Chondrocyte (in vitro differentiated cells): ENCODE data around the gene KAT5. TPM values are rescaled to one million over a fixed set of nuclear protein-coding genes. Genes with fewer than 3 reads are reported as not detected.
"Not testable (repeated sequence)": the region's sequence is repeated elsewhere in the genome, so short reads cannot be mapped to it uniquely, and the experiment has no call there.

Experiments used
- DNase-seq: peaks from one replicate; pipeline ENCODE4 v3.0.0; 2021; ENCODE audit warnings: mixed read lengths, low spot score
- H3K27ac Mint-ChIP-seq: one replicate; pipeline ENCODE4 v1.8.0; 2021; ENCODE audit warnings: mild to moderate bottlenecking, moderate library complexity, mixed read lengths; ENCODE audit not compliant: unreplicated experiment
- H3K27me3 Mint-ChIP-seq: 2 replicates; pipeline ENCODE4 v1.8.0; 2021; ENCODE audit warnings: low read depth, mixed read lengths
- H3K36me3 Mint-ChIP-seq: 2 replicates; pipeline ENCODE4 v1.8.0; 2021; ENCODE audit warnings: low read depth, mixed read lengths
- H3K4me1 Mint-ChIP-seq: 2 replicates; pipeline ENCODE4 v1.8.0; 2021; ENCODE audit warnings: low read depth, mild to moderate bottlenecking, mixed read lengths
- H3K4me3 Mint-ChIP-seq: one replicate; pipeline ENCODE4 v1.8.0; 2021; ENCODE audit warnings: mild to moderate bottlenecking, moderate library complexity, mixed read lengths; ENCODE audit not compliant: unreplicated experiment
- H3K9me3 Mint-ChIP-seq: 2 replicates; pipeline ENCODE4 v1.8.0; 2021; ENCODE audit warnings: low read depth, mixed read lengths
- total RNA-seq: library from RNA; stranded (reverse); gene quantifications from 3 replicates; pipeline ENCODE4 v1.2.1, GENCODE V29; 2021
- TF ChIP-seq, protein P1 (sequence below): fragments of 200-600 bp; sonication (generic); IDR thresholded peaks from 2 replicates; pipeline ENCODE4 v1.5.0; 2021; ENCODE audit warnings: antibody characterized with exemption, mild to moderate bottlenecking, moderate library complexity

KAT5 gene
- total RNA-seq, 1 donor from 2014 or later = 43.2 TPM

DNA sequence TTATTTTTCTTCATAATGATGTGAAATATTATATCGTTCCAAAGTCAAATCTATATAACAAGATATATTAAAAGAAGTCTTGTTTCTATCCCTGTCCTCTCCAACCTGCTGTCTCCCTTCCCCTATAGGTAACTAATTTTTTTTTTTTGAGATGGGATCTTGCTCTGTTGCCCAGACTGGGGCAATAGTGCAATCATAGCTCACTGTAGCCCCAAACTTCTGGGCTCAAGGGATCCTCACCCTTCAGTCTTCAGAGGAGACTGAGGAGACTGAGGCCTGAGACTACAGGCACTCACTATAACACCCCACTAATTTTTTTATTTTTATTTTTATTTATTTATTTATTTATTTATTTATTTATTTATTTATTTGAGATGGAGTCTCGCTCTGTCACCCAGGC is 39.1 kb upstream of the KAT5 start:
- Mint-ChIP-seq H3K4me3 (no peak overlapping the region), H3K27me3 (no peaks in the 10 kb centered on the region), H3K27ac (no peak overlapping the region), H3K36me3 (no peaks in the 10 kb centered on the region), H3K4me1 (no peaks in the 10 kb centered on the region), H3K9me3 (no peaks in the 10 kb centered on the region)
- TF ChIP-seq, protein P1, sequence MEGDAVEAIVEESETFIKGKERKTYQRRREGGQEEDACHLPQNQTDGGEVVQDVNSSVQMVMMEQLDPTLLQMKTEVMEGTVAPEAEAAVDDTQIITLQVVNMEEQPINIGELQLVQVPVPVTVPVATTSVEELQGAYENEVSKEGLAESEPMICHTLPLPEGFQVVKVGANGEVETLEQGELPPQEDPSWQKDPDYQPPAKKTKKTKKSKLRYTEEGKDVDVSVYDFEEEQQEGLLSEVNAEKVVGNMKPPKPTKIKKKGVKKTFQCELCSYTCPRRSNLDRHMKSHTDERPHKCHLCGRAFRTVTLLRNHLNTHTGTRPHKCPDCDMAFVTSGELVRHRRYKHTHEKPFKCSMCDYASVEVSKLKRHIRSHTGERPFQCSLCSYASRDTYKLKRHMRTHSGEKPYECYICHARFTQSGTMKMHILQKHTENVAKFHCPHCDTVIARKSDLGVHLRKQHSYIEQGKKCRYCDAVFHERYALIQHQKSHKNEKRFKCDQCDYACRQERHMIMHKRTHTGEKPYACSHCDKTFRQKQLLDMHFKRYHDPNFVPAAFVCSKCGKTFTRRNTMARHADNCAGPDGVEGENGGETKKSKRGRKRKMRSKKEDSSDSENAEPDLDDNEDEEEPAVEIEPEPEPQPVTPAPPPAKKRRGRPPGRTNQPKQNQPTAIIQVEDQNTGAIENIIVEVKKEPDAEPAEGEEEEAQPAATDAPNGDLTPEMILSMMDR = no peak
- DNase-seq = no peak

DNA sequence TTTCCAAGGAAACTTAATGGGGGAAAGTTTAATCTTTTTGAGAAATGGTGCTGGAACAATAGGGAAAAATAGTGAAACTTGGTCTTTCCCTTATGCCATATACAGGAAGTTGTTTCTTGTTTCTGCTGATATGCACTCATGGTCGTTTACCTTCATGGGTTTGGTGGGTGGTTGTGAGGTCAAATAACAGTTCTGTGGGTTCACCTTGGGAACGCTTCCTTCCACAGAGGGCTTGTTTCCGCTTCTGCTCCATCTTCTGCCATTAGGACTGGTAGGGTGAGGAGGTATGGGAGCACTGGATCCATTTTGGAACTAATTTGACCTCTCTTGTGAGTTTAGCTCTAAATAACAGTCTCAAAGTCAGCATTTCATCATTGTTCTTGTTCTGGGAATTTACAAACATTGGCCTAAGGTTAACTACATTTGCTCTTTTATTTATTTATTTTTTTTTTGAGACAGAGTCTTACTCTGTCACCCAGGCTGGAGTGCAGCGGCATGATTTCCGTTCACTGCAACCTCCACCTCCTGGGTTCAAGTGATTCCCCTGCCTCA is 31.8 kb upstream of the KAT5 start:
- H3K4me1 Mint-ChIP-seq = no peaks in the 10 kb centered on the region
- TF ChIP-seq, protein P1 = no peak
- no peak overlapping the region for H3K27ac Mint-ChIP-seq
- no peak overlapping the region for H3K4me3 Mint-ChIP-seq
- no peaks in the 10 kb centered on the region for H3K36me3 Mint-ChIP-seq
- no peaks in the 10 kb centered on the region for H3K9me3 Mint-ChIP-seq
- H3K27me3 Mint-ChIP-seq = peaks cover 14% of the 10 kb centered on the region
- no peak for DNase-seq

DNA sequence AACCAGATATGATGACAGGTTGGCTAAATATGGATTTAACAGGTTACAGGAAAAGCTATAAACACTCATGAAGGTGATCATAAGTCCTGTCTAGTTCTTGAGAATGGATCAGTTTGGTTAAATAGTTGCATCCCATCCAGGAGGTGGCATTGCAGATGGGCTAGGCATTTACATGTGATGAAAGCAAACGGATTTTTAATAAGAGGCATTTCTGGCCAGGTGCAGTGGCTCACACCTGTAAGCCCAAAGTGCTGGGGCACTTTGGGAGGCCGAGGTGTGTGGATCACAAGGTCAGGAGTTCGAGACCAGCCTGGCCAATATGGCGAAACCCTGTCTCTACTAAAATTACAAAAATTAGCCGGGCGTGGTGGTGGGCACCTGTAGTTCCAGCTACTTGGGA is 28.6 kb upstream of the KAT5 start:
- H3K36me3 Mint-ChIP-seq, H3K4me3 Mint-ChIP-seq, DNase-seq, H3K4me1 Mint-ChIP-seq, H3K9me3 Mint-ChIP-seq, H3K27ac Mint-ChIP-seq: not testable (repeated sequence)
- H3K27me3 Mint-ChIP-seq = peaks cover 14% of the 10 kb centered on the region

DNA sequence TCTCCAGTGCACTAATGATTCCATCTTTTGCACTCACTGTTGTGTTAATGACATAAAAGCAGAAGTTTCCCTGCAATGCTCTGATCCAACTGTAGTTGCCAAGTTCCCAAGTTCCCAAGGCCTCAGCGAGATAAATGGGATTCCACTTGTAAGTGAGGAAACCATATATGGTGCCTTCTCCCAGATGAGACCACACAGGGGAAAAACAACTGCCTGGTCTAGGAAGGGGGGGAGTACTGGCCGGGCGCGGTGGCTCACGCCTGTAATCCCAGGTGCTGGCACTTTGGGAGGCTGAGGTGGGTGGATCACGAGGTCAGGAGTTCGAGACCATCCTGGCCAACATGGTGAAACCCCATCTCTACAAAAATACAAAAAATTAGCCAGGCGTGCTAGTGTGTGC is 26.1 kb upstream of the KAT5 start:
- H3K9me3 Mint-ChIP-seq = no peaks in the 10 kb centered on the region
- TF ChIP-seq, protein P1 = no peak

DNA sequence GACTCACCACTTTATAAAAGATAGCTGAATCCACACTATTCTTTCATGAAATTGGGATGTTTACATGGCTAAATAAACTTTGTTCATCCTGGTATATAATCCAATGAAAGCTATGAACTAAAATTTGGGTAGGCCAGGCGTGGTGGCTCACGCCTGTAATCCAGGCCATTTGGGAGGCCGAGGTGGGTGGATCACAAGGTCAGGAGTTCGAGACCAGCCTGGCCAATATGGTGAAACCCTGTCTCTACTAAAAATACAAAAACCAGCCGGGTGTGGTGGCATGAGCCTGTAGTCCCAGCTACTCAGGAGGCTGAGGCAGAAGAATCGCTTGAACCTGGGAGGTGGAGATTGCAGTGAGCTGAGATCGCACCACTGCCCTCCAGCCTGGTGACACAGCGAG is 20.2 kb upstream of the KAT5 start:
- not testable (repeated sequence) for DNase-seq, H3K27me3 Mint-ChIP-seq, H3K27ac Mint-ChIP-seq, H3K9me3 Mint-ChIP-seq, H3K4me1 Mint-ChIP-seq, H3K36me3 Mint-ChIP-seq, H3K4me3 Mint-ChIP-seq

More for the DNA sequence above, 26.1 kb upstream of the KAT5 start:
- H3K4me1 Mint-ChIP-seq = no peaks in the 10 kb centered on the region
- peaks cover 14% of the 10 kb centered on the region for H3K27me3 Mint-ChIP-seq
- no peak overlapping the region for H3K27ac Mint-ChIP-seq
- H3K36me3 Mint-ChIP-seq = no peaks in the 10 kb centered on the region
- DNase-seq = no peak
- no peak overlapping the region for H3K4me3 Mint-ChIP-seq

DNA sequence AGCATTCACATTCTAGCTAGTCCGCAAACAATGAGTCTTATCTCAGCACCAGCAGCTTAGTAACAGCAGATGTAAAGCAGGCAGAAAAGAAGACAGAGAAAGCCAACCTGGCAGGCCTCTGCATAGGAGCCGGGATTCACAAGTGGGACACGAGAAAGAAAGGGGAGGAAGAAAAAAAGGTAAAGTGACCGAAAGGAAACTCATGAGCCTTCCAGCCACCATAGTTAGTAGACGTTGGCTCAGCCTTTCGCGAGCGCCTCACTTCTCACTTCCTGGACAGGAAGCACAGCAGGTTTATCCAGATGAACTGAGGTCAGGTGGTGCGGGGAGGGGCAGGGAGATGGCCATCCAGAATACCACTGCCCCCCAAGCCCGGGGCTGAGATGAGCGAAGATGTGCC is 19.7 kb upstream of the KAT5 start:
- DNase-seq = no peak
- Mint-ChIP-seq H3K9me3 (no peaks in the 10 kb centered on the region), H3K4me1 (no peaks in the 10 kb centered on the region), H3K4me3 (no peak overlapping the region), H3K36me3 (no peaks in the 10 kb centered on the region), H3K27ac (no peak overlapping the region), H3K27me3 (no peaks in the 10 kb centered on the region)
- TF ChIP-seq, protein P1 = no peak
